Measurements from ENCODE around the gene SKAP2.

DNA sequence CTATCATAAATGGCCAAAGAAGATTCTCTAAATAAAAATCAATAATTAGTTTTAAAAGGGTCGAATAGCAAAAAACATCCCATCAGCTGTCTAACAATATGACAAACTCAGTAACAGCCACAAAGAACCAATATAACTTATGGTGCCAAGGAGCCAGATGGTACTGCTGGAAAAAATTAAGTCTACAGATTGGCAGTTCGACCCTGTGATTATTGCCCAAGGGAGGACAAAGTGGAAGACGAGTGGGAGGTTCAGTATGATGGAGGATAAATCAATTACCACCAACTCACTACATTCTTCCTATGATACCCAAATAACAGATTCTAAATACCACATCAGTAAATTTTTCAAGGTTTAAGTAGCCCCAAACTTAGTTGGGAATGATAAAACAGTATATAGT lies 49.0 kb downstream of the SKAP2 start:
- TF ChIP-seq, protein P1, sequence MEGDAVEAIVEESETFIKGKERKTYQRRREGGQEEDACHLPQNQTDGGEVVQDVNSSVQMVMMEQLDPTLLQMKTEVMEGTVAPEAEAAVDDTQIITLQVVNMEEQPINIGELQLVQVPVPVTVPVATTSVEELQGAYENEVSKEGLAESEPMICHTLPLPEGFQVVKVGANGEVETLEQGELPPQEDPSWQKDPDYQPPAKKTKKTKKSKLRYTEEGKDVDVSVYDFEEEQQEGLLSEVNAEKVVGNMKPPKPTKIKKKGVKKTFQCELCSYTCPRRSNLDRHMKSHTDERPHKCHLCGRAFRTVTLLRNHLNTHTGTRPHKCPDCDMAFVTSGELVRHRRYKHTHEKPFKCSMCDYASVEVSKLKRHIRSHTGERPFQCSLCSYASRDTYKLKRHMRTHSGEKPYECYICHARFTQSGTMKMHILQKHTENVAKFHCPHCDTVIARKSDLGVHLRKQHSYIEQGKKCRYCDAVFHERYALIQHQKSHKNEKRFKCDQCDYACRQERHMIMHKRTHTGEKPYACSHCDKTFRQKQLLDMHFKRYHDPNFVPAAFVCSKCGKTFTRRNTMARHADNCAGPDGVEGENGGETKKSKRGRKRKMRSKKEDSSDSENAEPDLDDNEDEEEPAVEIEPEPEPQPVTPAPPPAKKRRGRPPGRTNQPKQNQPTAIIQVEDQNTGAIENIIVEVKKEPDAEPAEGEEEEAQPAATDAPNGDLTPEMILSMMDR (conservative IDR thresholded peaks at IDR 0.05; ENCODE audit: low read depth, low read length), result no peak
- no peak for TF ChIP-seq EZH2 (IDR thresholded peaks at IDR 0.05; ENCODE audit: borderline replicate concordance, low read depth, low read length, poor library complexity, severe bottlenecking)
